WTC11 (cell line): ENCODE results near the gene CIC. TPM values are rescaled to one million over a fixed set of nuclear protein-coding genes. Genes with fewer than 3 reads are reported as not detected.

ENCODE experiments used
- ATAC-seq: fragments of 200-7000 bp; cut with Tn5 transposase; 2 replicates; pipeline ENCODE4 v1.10.0; 2021; ENCODE audit warnings: mild to moderate bottlenecking, moderate library complexity
- CTCF ChIA-PET: fragments of 300-600 bp; sonication (Branson Sonifier 250); formaldehyde crosslinking; loops from one replicate; lab custom pipeline; 2021; ENCODE audit warnings: antibody characterized with exemption; lab: Charles Lee
- POLR2A ChIA-PET: fragments of 350-600 bp; sonication (Branson Sonifier 250); formaldehyde crosslinking; loops from one replicate; lab custom pipeline; 2021; ENCODE audit warnings: antibody characterized with exemption; lab: Charles Lee
- DNase-seq: peaks from one replicate; pipeline ENCODE4 v3.0.0; 2021; ENCODE audit warnings: low spot score
- H3K27ac Mint-ChIP-seq: 2 replicates; pipeline ENCODE4 v1.8.0; 2021; ENCODE audit warnings: mixed read lengths
- H3K27me3 Mint-ChIP-seq: 2 replicates; pipeline ENCODE4 v1.8.0; 2021; ENCODE audit warnings: low read depth, mild to moderate bottlenecking, moderate library complexity, mixed read lengths
- H3K36me3 Mint-ChIP-seq: 2 replicates; pipeline ENCODE4 v1.8.0; 2021; ENCODE audit warnings: mixed read lengths
- H3K4me1 Mint-ChIP-seq: 2 replicates; pipeline ENCODE4 v1.8.0; 2022; ENCODE audit warnings: mixed read lengths
- H3K4me3 Mint-ChIP-seq: 2 replicates; pipeline ENCODE4 v1.8.0; 2021; ENCODE audit warnings: mild to moderate bottlenecking, moderate library complexity, mixed read lengths
- H3K9me3 Mint-ChIP-seq: 2 replicates; pipeline ENCODE4 v1.8.0; 2021; ENCODE audit warnings: mixed read lengths
- E2F4 ChIP-seq: sonication (generic); formaldehyde crosslinking; IDR thresholded peaks from 2 replicates; pipeline ENCODE4 v1.8.1; 2022; ENCODE audit warnings: low read depth, mild to moderate bottlenecking, moderate library complexity, missing genetic modification reagents, borderline replicate concordance
- ETV6 ChIP-seq: sonication (generic); formaldehyde crosslinking; IDR thresholded peaks from 2 replicates; pipeline ENCODE4 v1.8.1; 2022; ENCODE audit warnings: mild to moderate bottlenecking, missing genetic modification reagents
- FOXK1 ChIP-seq: sonication (generic); formaldehyde crosslinking; IDR thresholded peaks from 2 replicates; pipeline ENCODE4 v1.8.0; 2022; ENCODE audit warnings: mild to moderate bottlenecking, moderate library complexity, missing genetic modification reagents
- GABPB1 ChIP-seq: sonication (generic); formaldehyde crosslinking; IDR thresholded peaks from 2 replicates; pipeline ENCODE4 v1.8.1; 2023; ENCODE audit warnings: mild to moderate bottlenecking, missing genetic modification reagents
- HMGXB4 ChIP-seq: sonication (generic); formaldehyde crosslinking; IDR thresholded peaks from 2 replicates; pipeline ENCODE4 v1.8.1; 2023; ENCODE audit warnings: mild to moderate bottlenecking, moderate library complexity, missing genetic modification reagents
- JAZF1 ChIP-seq: fragments of 250-450 bp; sonication (Bioruptor Pico); IDR thresholded peaks from 2 replicates; pipeline ENCODE4 v1.9.0; 2021; ENCODE audit warnings: moderate library complexity, mild to moderate bottlenecking, inconsistent platforms
- JUN ChIP-seq: sonication (generic); formaldehyde crosslinking; IDR thresholded peaks from 2 replicates; pipeline ENCODE4 v1.8.0; 2023; ENCODE audit warnings: mild to moderate bottlenecking, missing genetic modification reagents
- MLX ChIP-seq: sonication (generic); formaldehyde crosslinking; IDR thresholded peaks from 2 replicates; pipeline ENCODE4 v1.8.1; 2023; ENCODE audit warnings: mild to moderate bottlenecking, missing genetic modification reagents, moderate library complexity
- MXD4 ChIP-seq: fragments of 250-450 bp; sonication (Bioruptor Pico); IDR thresholded peaks from 2 replicates; pipeline ENCODE4 v1.8.0; 2021; ENCODE audit warnings: mild to moderate bottlenecking, moderate library complexity, borderline replicate concordance
- NFYB ChIP-seq: sonication (generic); formaldehyde crosslinking; conservative IDR thresholded peaks from 2 replicates; pipeline ENCODE4 v1.8.0; 2022; ENCODE audit warnings: low read depth, missing genetic modification reagents
- RELA ChIP-seq: sonication (generic); formaldehyde crosslinking; IDR thresholded peaks from 2 replicates; pipeline ENCODE4 v1.8.1; 2022; ENCODE audit warnings: missing genetic modification reagents, mild to moderate bottlenecking, borderline replicate concordance
- RORB ChIP-seq: fragments of 250-450 bp; sonication (Bioruptor Pico); IDR thresholded peaks from 2 replicates; pipeline ENCODE4 v1.9.0; 2021; ENCODE audit warnings: mild to moderate bottlenecking
- SMAD4 ChIP-seq: sonication (generic); formaldehyde crosslinking; IDR thresholded peaks from 2 replicates; pipeline ENCODE4 v1.8.0; 2022; ENCODE audit warnings: mild to moderate bottlenecking, missing genetic modification reagents
- SOX15 ChIP-seq: fragments of 250-450 bp; sonication (Bioruptor Pico); IDR thresholded peaks from 2 replicates; pipeline ENCODE4 v1.9.0; 2021; ENCODE audit warnings: mild to moderate bottlenecking
- USF1 ChIP-seq: sonication (generic); formaldehyde crosslinking; IDR thresholded peaks from 2 replicates; pipeline ENCODE4 v1.8.0; 2022; ENCODE audit warnings: mild to moderate bottlenecking, missing genetic modification reagents
- ZBTB43 ChIP-seq: sonication (generic); formaldehyde crosslinking; IDR thresholded peaks from 2 replicates; pipeline ENCODE4 v1.8.1; 2023; ENCODE audit warnings: mild to moderate bottlenecking, missing genetic modification reagents
- ZNF138 ChIP-seq: sonication (generic); formaldehyde crosslinking; conservative IDR thresholded peaks from 2 replicates; pipeline ENCODE4 v1.8.1; 2022; ENCODE audit warnings: mild to moderate bottlenecking, moderate library complexity, missing genetic modification reagents
- ZNF219 ChIP-seq: sonication (generic); formaldehyde crosslinking; IDR thresholded peaks from 2 replicates; pipeline ENCODE4 v1.8.0; 2023; ENCODE audit warnings: missing genetic modification reagents, mild to moderate bottlenecking, borderline replicate concordance
- ZNF232 ChIP-seq: sonication (generic); formaldehyde crosslinking; IDR thresholded peaks from 2 replicates; pipeline ENCODE4 v1.8.0; 2022; ENCODE audit warnings: mild to moderate bottlenecking, missing genetic modification reagents
- ZNF423 ChIP-seq: fragments of 250-450 bp; sonication (Bioruptor Pico); IDR thresholded peaks from 2 replicates; pipeline ENCODE4 v2.1.2; 2022; ENCODE audit warnings: mild to moderate bottlenecking, moderate library complexity
- total RNA-seq: library from RNA; stranded (reverse); gene quantifications from 3 replicates; pipeline ENCODE4 v1.2.3, GENCODE V29; 2021
- TF ChIP-seq, protein P1 (sequence below): sonication (generic); formaldehyde crosslinking; IDR thresholded peaks from 2 replicates; pipeline ENCODE4 v1.8.1; 2022; ENCODE audit warnings: mild to moderate bottlenecking, missing genetic modification reagents, moderate library complexity, borderline replicate concordance
- TF ChIP-seq, protein P2 (sequence below): sonication (generic); formaldehyde crosslinking; IDR thresholded peaks from 2 replicates; pipeline ENCODE4 v1.8.1; 2022; ENCODE audit warnings: mild to moderate bottlenecking, moderate library complexity, missing genetic modification reagents
- TF ChIP-seq, protein P3 (sequence below): sonication (generic); formaldehyde crosslinking; IDR thresholded peaks from 2 replicates; pipeline ENCODE4 v1.8.1; 2023; ENCODE audit warnings: mild to moderate bottlenecking, missing genetic modification reagents, moderate library complexity
- TF ChIP-seq, protein P4 (sequence below): sonication (generic); formaldehyde crosslinking; IDR thresholded peaks from 2 replicates; pipeline ENCODE4 v1.8.0; 2022; ENCODE audit warnings: mild to moderate bottlenecking, missing genetic modification reagents

CIC gene
- total RNA-seq, 1 experiment from 2014 or later: 55.8 TPM

GRCh38 chr19:42325896-42326771 lies 57.1 kb downstream of the CIC start:
- Mint-ChIP-seq H3K9me3 (no peaks in the 10 kb centered on the region), H3K4me3 (peak overlapping the region; percentile 95), H3K36me3 (no peaks in the 10 kb centered on the region), H3K27me3 (peaks cover 31% of the 10 kb centered on the region), H3K4me1 (peaks cover 27% of the 10 kb centered on the region), H3K27ac (no peak overlapping the region)
- ATAC-seq: peak; percentile 2
- POLR2A ChIA-PET: no interaction called here
- no peak for TF ChIP-seq GABPB1
- no peak for TF ChIP-seq MLX (CRISPR knock-in tag)
- 0 out of 2 replicates have a peak, but pooled peaks have one; percentile 32 for TF ChIP-seq SMAD4 (CRISPR knock-in tag)
- TF ChIP-seq RELA (CRISPR knock-in tag): peak; percentile 43; the same call in 1 of the 2 replicates
- no peak for TF ChIP-seq SOX15 (CRISPR knock-in tag)
- no peak for TF ChIP-seq ZNF423 (CRISPR knock-in tag)
- TF ChIP-seq ZNF232 (CRISPR knock-in tag): no peak
- TF ChIP-seq USF1 (CRISPR knock-in tag): no peak
- TF ChIP-seq MXD4 (CRISPR knock-in tag): no peak
- TF ChIP-seq, protein P1, sequence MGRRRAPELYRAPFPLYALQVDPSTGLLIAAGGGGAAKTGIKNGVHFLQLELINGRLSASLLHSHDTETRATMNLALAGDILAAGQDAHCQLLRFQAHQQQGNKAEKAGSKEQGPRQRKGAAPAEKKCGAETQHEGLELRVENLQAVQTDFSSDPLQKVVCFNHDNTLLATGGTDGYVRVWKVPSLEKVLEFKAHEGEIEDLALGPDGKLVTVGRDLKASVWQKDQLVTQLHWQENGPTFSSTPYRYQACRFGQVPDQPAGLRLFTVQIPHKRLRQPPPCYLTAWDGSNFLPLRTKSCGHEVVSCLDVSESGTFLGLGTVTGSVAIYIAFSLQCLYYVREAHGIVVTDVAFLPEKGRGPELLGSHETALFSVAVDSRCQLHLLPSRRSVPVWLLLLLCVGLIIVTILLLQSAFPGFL (CRISPR knock-in tag): no peak
- TF ChIP-seq, protein P2, sequence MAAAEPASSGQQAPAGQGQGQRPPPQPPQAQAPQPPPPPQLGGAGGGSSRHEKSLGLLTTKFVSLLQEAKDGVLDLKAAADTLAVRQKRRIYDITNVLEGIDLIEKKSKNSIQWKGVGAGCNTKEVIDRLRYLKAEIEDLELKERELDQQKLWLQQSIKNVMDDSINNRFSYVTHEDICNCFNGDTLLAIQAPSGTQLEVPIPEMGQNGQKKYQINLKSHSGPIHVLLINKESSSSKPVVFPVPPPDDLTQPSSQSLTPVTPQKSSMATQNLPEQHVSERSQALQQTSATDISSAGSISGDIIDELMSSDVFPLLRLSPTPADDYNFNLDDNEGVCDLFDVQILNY (CRISPR knock-in tag): peak; percentile 7; the same call in 1 of the 2 replicates
- TF ChIP-seq ZBTB43 (CRISPR knock-in tag): no peak
- TF ChIP-seq ETV6 (CRISPR knock-in tag): no peak
- peak; percentile 52 for DNase-seq
- CTCF ChIA-PET: no interaction called here

DNA sequence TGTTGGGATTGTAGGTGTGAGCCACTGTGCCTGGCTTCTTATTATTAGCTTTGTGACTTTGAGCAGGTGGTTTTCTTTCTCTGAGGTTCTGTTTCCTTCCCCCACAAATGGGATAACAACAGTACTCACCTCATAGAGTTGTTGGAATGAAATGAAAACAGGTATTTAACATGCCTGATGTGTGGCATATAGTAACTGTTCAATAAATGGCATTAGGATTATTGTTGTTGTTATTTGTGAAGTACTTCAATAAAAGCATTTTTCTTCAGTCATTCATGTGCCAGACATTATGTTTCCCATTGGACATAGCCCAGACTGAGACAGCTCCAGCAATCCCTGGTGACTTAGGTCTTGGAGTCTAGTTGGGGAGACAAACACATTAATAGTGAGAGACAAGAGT lies 57.9 kb downstream of the CIC start:
- CTCF ChIA-PET: interaction anchor here (2.0 kb wide), 1 partner anchor 16 kb away, joined by 12 read pairs; no protein-coding TSS in a partner anchor
- POLR2A ChIA-PET: no interaction called here
- DNase-seq (no peak), ATAC-seq (no peak)
- Mint-ChIP-seq H3K36me3 (no peaks in the 10 kb centered on the region), H3K27me3 (peaks cover 23% of the 10 kb centered on the region), H3K27ac (no peak overlapping the region; the same call in 1 of the 2 replicates), H3K4me3 (peak overlapping the region; percentile 95), H3K9me3 (no peaks in the 10 kb centered on the region), H3K4me1 (peaks cover 27% of the 10 kb centered on the region)
- TF ChIP-seq GABPB1: no peak
- no peak for TF ChIP-seq HMGXB4 (CRISPR knock-in tag)
- TF ChIP-seq FOXK1: no peak
- TF ChIP-seq, protein P3, sequence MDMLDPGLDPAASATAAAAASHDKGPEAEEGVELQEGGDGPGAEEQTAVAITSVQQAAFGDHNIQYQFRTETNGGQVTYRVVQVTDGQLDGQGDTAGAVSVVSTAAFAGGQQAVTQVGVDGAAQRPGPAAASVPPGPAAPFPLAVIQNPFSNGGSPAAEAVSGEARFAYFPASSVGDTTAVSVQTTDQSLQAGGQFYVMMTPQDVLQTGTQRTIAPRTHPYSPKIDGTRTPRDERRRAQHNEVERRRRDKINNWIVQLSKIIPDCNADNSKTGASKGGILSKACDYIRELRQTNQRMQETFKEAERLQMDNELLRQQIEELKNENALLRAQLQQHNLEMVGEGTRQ (CRISPR knock-in tag): no peak
- TF ChIP-seq SMAD4 (CRISPR knock-in tag): no peak
- TF ChIP-seq ZNF219 (CRISPR knock-in tag): no peak
- TF ChIP-seq JAZF1 (CRISPR knock-in tag): no peak
- TF ChIP-seq SOX15 (CRISPR knock-in tag): no peak
- TF ChIP-seq, protein P4, sequence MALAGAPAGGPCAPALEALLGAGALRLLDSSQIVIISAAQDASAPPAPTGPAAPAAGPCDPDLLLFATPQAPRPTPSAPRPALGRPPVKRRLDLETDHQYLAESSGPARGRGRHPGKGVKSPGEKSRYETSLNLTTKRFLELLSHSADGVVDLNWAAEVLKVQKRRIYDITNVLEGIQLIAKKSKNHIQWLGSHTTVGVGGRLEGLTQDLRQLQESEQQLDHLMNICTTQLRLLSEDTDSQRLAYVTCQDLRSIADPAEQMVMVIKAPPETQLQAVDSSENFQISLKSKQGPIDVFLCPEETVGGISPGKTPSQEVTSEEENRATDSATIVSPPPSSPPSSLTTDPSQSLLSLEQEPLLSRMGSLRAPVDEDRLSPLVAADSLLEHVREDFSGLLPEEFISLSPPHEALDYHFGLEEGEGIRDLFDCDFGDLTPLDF (CRISPR knock-in tag): no peak
- TF ChIP-seq E2F4 (CRISPR knock-in tag): no peak
- no peak for TF ChIP-seq ZNF138 (CRISPR knock-in tag)
- no peak for TF ChIP-seq ZNF423 (CRISPR knock-in tag)
- TF ChIP-seq NFYB (CRISPR knock-in tag): no peak
- TF ChIP-seq RORB (CRISPR knock-in tag): no peak
- no peak for TF ChIP-seq JUN (CRISPR knock-in tag)
